PFSK-1 (cell line): Measurements from ENCODE around the gene KIFAP3.

ENCODE experiments used
- FOXP2 ChIP-seq: optimal IDR thresholded peaks from 2 replicates; pipeline ENCODE3; 2011; ENCODE audit warnings: borderline replicate concordance, control low read depth, inconsistent platforms; ENCODE audit not compliant: insufficient read depth; ENCODE audit errors: extremely low read length, extremely low read depth
- POLR2AphosphoS5 ChIP-seq: IDR thresholded peaks from 2 replicates; pipeline ENCODE4 v1.6.1; 2012; ENCODE audit warnings: low read depth, mild to moderate bottlenecking, control low read depth, low read length, moderate library complexity
- SIN3A ChIP-seq: IDR thresholded peaks from 2 replicates; pipeline ENCODE4 v1.6.1; 2012; ENCODE audit warnings: mild to moderate bottlenecking, low read length, moderate library complexity, borderline replicate concordance; ENCODE audit not compliant: insufficient read depth
- TAF1 ChIP-seq: IDR thresholded peaks from 2 replicates; pipeline ENCODE4 v1.6.1; 2012; ENCODE audit warnings: low read length, control low read depth, borderline replicate concordance; ENCODE audit not compliant: insufficient read depth
- TF ChIP-seq, protein P1 (sequence below), 2 experiments: IDR thresholded peaks; 2 replicates each; pipeline versions ENCODE4 v1.6.1 to v1.8.0; 2011 to 2012; ENCODE audit warnings: low read depth in 2 of 2, low read length in 2 of 2, control low read depth in 1 of 2, inconsistent platforms in 1 of 2, mild to moderate bottlenecking in 1 of 2, moderate library complexity in 1 of 2; ENCODE audit not compliant: insufficient read depth in 1 of 2

KIFAP3 gene

GRCh38 chr1:170063109-170063826 is 11.2 kb downstream of the KIFAP3 start:
- no peak for TF ChIP-seq FOXP2
- TF ChIP-seq POLR2AphosphoS5, result no peak
- no peak for TF ChIP-seq SIN3A
- TF ChIP-seq, protein P1, sequence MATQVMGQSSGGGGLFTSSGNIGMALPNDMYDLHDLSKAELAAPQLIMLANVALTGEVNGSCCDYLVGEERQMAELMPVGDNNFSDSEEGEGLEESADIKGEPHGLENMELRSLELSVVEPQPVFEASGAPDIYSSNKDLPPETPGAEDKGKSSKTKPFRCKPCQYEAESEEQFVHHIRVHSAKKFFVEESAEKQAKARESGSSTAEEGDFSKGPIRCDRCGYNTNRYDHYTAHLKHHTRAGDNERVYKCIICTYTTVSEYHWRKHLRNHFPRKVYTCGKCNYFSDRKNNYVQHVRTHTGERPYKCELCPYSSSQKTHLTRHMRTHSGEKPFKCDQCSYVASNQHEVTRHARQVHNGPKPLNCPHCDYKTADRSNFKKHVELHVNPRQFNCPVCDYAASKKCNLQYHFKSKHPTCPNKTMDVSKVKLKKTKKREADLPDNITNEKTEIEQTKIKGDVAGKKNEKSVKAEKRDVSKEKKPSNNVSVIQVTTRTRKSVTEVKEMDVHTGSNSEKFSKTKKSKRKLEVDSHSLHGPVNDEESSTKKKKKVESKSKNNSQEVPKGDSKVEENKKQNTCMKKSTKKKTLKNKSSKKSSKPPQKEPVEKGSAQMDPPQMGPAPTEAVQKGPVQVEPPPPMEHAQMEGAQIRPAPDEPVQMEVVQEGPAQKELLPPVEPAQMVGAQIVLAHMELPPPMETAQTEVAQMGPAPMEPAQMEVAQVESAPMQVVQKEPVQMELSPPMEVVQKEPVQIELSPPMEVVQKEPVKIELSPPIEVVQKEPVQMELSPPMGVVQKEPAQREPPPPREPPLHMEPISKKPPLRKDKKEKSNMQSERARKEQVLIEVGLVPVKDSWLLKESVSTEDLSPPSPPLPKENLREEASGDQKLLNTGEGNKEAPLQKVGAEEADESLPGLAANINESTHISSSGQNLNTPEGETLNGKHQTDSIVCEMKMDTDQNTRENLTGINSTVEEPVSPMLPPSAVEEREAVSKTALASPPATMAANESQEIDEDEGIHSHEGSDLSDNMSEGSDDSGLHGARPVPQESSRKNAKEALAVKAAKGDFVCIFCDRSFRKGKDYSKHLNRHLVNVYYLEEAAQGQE (IDR thresholded peaks at IDR 0.05; ENCODE audit: insufficient read depth in 1 of 2, low read depth in 2 of 2, low read length in 2 of 2), result no peak
- TF ChIP-seq TAF1, result no peak

GRCh38 chr1:170049176-170049800 is 25.2 kb downstream of the KIFAP3 start:
- no peak for TF ChIP-seq FOXP2
- TF ChIP-seq TAF1, result no peak
- TF ChIP-seq SIN3A, result no peak
- TF ChIP-seq, protein P1 (IDR thresholded peaks at IDR 0.05; ENCODE audit: insufficient read depth in 1 of 2, low read depth in 2 of 2, low read length in 2 of 2), result no peak
- no peak for TF ChIP-seq POLR2AphosphoS5

DNA sequence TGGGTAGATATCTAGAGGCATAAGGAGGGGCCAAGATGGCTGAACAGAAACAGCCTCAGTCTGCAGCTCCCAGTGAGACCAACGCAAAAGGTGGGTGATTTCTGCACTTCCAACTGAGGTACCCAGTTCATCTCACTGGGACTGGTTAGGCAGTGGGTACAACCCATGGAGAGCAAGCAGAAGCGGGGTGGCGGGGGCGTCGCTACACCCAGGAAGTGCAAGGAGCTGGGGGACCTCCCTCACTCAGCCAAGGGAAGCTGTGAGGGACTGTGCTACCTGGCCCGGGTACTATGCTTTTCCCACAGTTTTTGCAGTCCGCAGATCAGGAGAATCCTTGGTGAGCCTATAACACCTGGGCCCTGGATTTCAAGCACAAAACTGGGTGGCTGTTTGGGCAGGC is 26.0 kb downstream of the KIFAP3 start:
- TF ChIP-seq SIN3A (no peak), FOXP2 (no peak), TAF1 (no peak), POLR2AphosphoS5 (no peak)
- TF ChIP-seq, protein P1 (IDR thresholded peaks at IDR 0.05; ENCODE audit: insufficient read depth in 1 of 2, low read depth in 2 of 2, low read length in 2 of 2), result no peak

DNA sequence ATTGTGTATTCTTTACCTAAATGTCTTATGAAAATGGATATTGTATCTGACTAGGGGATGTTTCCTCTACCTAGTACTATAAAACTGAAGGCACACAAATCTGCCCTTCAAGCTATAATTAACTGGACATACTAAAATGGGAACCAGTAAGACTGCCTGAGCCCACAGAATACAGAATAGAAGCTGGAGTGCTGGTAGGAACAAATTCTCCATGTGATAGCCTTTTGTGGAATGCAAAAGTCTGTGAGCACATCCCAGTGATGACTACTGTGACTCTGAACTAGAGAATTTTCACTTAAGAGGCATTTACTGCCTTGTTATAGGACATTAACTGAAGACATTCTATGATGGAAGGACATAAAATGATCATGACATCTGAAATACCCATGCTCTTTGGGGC is 30.3 kb downstream of the KIFAP3 start:
- TF ChIP-seq FOXP2 (no peak), TAF1 (no peak), SIN3A (no peak), POLR2AphosphoS5 (no peak)
- TF ChIP-seq, protein P1 (IDR thresholded peaks at IDR 0.05; ENCODE audit: insufficient read depth in 1 of 2, low read depth in 2 of 2, low read length in 2 of 2), result no peak
